Limb (tissue), 2 donors: ENCODE measurements around the gene PTPRG.

Experiments
- DNase-seq, 2 donors: peaks; one replicate each; pipeline ENCODE4 v3.0.0-alpha.2; 2016; ENCODE audit errors: extremely low spot score in 2 of 2

PTPRG gene

GRCh38 chr3:62300617-62301016 is 739.2 kb downstream of the PTPRG start:
- DNase-seq = no peak

- no peak for DNase-seq
These were observed 750.8 kb downstream of the PTPRG start for GRCh38 chr3:62312201-62312600.

GRCh38 chr3:62316525-62316924 is 755.2 kb downstream of the PTPRG start:
- DNase-seq = no peak

GRCh38 chr3:62318365-62318751 is 757.0 kb downstream of the PTPRG start:
- no peak for DNase-seq

- DNase-seq = peak; percentile 90 to 93
These were observed 757.6 kb downstream of the PTPRG start for GRCh38 chr3:62318752-62319569.

GRCh38 chr3:62319570-62320243 is 758.3 kb downstream of the PTPRG start:
- no peak for DNase-seq

GRCh38 chr3:62323241-62323640 is 761.9 kb downstream of the PTPRG start:
- DNase-seq = no peak

GRCh38 chr3:62325896-62326295 is 764.5 kb downstream of the PTPRG start:
- no peak for DNase-seq

- no peak for DNase-seq
These were observed 768.6 kb downstream of the PTPRG start for GRCh38 chr3:62329971-62330370.

- DNase-seq = no peak
These were observed 770.6 kb downstream of the PTPRG start for GRCh38 chr3:62332017-62332416.

GRCh38 chr3:62332835-62333244 is 771.5 kb downstream of the PTPRG start:
- peak in 1 of 2 donors; percentile 38 for DNase-seq

- no peak for DNase-seq
These were observed 773.8 kb downstream of the PTPRG start for GRCh38 chr3:62335196-62335595.

- no peak for DNase-seq
These were observed 782.4 kb downstream of the PTPRG start for GRCh38 chr3:62343755-62344154.
